Calu3 (cell line): ENCODE results near the gene IRF1. TPM values are rescaled to one million over a fixed set of nuclear protein-coding genes. Genes with fewer than 3 reads are reported as not detected.

ENCODE experiments used
- BruUV-seq: library from RNA; stranded (reverse); fragments of 400-500 nt; replicated peaks from 2 replicates; lab custom pipeline; 2021; lab: Mats Ljungman, UMichigan
- CTCF ChIA-PET: fragments of 300-600 bp; sonication (Branson Sonifier 250); formaldehyde crosslinking; loops from one replicate; lab custom pipeline; 2022; ENCODE audit warnings: antibody characterized with exemption; lab: Charles Lee
- DNase-seq: peaks from one replicate; pipeline ENCODE4 v3.0.0; 2022
- H3K27ac Mint-ChIP-seq: one replicate; pipeline ENCODE4 v1.8.0; 2022; ENCODE audit warnings: mixed read lengths; ENCODE audit not compliant: unreplicated experiment
- H3K27me3 Mint-ChIP-seq: one replicate; pipeline ENCODE4 v1.8.0; 2022; ENCODE audit warnings: mixed read lengths; ENCODE audit not compliant: unreplicated experiment
- H3K36me3 Mint-ChIP-seq: one replicate; pipeline ENCODE4 v1.8.0; 2022; ENCODE audit warnings: mild to moderate bottlenecking, moderate library complexity, mixed read lengths; ENCODE audit not compliant: insufficient read depth, unreplicated experiment
- H3K4me1 Mint-ChIP-seq: one replicate; pipeline ENCODE4 v1.8.0; 2022; ENCODE audit warnings: mild to moderate bottlenecking, low read depth, mixed read lengths; ENCODE audit not compliant: unreplicated experiment
- H3K4me3 Mint-ChIP-seq: one replicate; pipeline ENCODE4 v1.8.0; 2022; ENCODE audit warnings: mild to moderate bottlenecking, low read depth, moderate library complexity, mixed read lengths; ENCODE audit not compliant: unreplicated experiment
- H3K9me3 Mint-ChIP-seq: one replicate; pipeline ENCODE4 v1.8.0; 2022; ENCODE audit warnings: low read depth, mixed read lengths; ENCODE audit not compliant: unreplicated experiment
- CTCF ChIP-seq: fragments of 200-600 bp; IDR thresholded peaks from one replicate; pipeline ENCODE4 v1.8.0; 2022; ENCODE audit warnings: antibody characterized with exemption; ENCODE audit not compliant: unreplicated experiment
- intact Hi-C: fragments of 100-400 bp; cut with micrococcal nuclease; formaldehyde crosslinking; loops from one replicate; pipeline ENCODE4 v1.10.0; 2022; ENCODE audit not compliant: unreplicated experiment
- total RNA-seq: library from RNA; stranded (reverse); gene quantifications from 2 replicates; pipeline ENCODE4 v1.2.3, GENCODE V29; 2022

Gene IRF1
- total RNA-seq, 1 experiment from 2014 or later = 64.0 TPM

- peaks cover 43% of the 10 kb centered on the region for H3K4me1 Mint-ChIP-seq
- CTCF ChIA-PET = interaction anchor here (1.2 to 1.9 kb wide), 3 partner anchors 14 to 43 kb away, joined by 3 to 8 read pairs (median 4); partner anchors contain the start of gene IRF1
- peaks cover 6% of the 10 kb centered on the region for H3K36me3 Mint-ChIP-seq
- no peak for DNase-seq
- H3K27ac Mint-ChIP-seq = no peak overlapping the region
- no peak overlapping the region for H3K4me3 Mint-ChIP-seq
- no peak for TF ChIP-seq CTCF
- intact Hi-C loops = loop anchor here (1.0 kb wide), 1 partner anchor 28 kb away; no protein-coding TSS in a partner anchor
- BruUV-seq = no TSS peak
- peaks cover 5% of the 10 kb centered on the region for H3K9me3 Mint-ChIP-seq
- no peaks in the 10 kb centered on the region for H3K27me3 Mint-ChIP-seq
Observed at GRCh38 chr5:132457371-132458225, 33.0 kb downstream of the IRF1 start.

- no peak for DNase-seq
- intact Hi-C loops = no loop called here
- no TSS peak for BruUV-seq
- Mint-ChIP-seq H3K9me3 (peaks cover 5% of the 10 kb centered on the region), H3K27ac (no peak overlapping the region), H3K27me3 (no peaks in the 10 kb centered on the region), H3K36me3 (peaks cover 6% of the 10 kb centered on the region), H3K4me1 (peaks cover 39% of the 10 kb centered on the region), H3K4me3 (no peak overlapping the region)
- CTCF ChIA-PET = interaction anchor here (0.5 to 1.3 kb wide), 2 partner anchors 15 to 69 kb away, joined by 4 to 6 read pairs; no protein-coding TSS in a partner anchor
- no peak for TF ChIP-seq CTCF
Observed at GRCh38 chr5:132456987-132457361, 33.6 kb downstream of the IRF1 start.

- TF ChIP-seq CTCF = no peak
- H3K27ac Mint-ChIP-seq = no peak overlapping the region
- H3K9me3 Mint-ChIP-seq = peaks cover 5% of the 10 kb centered on the region
- H3K4me1 Mint-ChIP-seq = peaks cover 34% of the 10 kb centered on the region
- no TSS peak for BruUV-seq
- intact Hi-C loops = no loop called here
- DNase-seq = no peak
- CTCF ChIA-PET = interaction anchor here (0.5 to 1.3 kb wide), 2 partner anchors 15 to 69 kb away, joined by 4 to 6 read pairs; no protein-coding TSS in a partner anchor
- H3K4me3 Mint-ChIP-seq = no peak overlapping the region
- peaks cover 6% of the 10 kb centered on the region for H3K36me3 Mint-ChIP-seq
- H3K27me3 Mint-ChIP-seq = no peaks in the 10 kb centered on the region
Observed at GRCh38 chr5:132456296-132456986, 34.1 kb downstream of the IRF1 start.

GRCh38 chr5:132455614-132456115 is 34.9 kb downstream of the IRF1 start:
- peaks cover 5% of the 10 kb centered on the region for H3K36me3 Mint-ChIP-seq
- no peak overlapping the region for H3K27ac Mint-ChIP-seq
- H3K27me3 Mint-ChIP-seq = no peaks in the 10 kb centered on the region
- no peak for DNase-seq
- TF ChIP-seq CTCF = no peak
- intact Hi-C loops = no loop called here
- no TSS peak for BruUV-seq
- H3K4me3 Mint-ChIP-seq = no peak overlapping the region
- peaks cover 5% of the 10 kb centered on the region for H3K9me3 Mint-ChIP-seq
- peaks cover 32% of the 10 kb centered on the region for H3K4me1 Mint-ChIP-seq
- CTCF ChIA-PET = interaction anchor here (1.0 to 1.1 kb wide), 2 partner anchors 9 to 10 kb away, joined by 4 read pairs; no protein-coding TSS in a partner anchor
